HFF-Myc (cell line): ENCODE data around the gene IWS1.

ENCODE experiments used
- DNase-seq: peaks from one replicate; pipeline ENCODE4 v3.0.0-alpha.2; 2011; ENCODE audit warnings: low read depth; ENCODE audit errors: extremely low read depth
- H3K4me3 ChIP-seq: replicated peaks from 2 replicates; pipeline ENCODE4 v1.5.1; 2011; ENCODE audit warnings: low read depth, mild to moderate bottlenecking, control low read depth, low read length
- CTCF ChIP-seq: IDR thresholded peaks from 2 replicates; pipeline ENCODE4 v1.5.1; 2012; ENCODE audit warnings: mild to moderate bottlenecking, low read depth, low read length, control low read depth; ENCODE audit errors: missing control alignments

IWS1 gene

DNA sequence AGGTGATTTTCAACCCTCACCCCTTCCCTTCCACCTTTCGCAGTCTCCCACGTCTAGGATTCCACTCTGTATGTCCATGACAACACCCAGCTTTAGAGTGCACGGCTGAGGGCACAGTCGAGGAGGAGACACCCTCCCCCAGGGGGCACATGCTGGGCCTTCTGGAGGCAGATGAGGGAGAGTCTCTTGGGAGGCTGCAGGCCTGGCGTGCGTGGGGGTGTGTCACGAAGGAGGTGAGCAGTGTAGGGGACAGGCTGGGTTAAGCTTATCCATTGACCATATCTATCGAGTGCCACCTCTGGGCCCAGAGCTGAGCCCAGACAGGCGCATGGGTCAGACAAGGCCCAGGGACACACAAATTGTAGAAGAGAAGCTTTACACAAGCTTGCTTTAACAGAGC is 89.2 kb downstream of the IWS1 start:
- TF ChIP-seq CTCF = no peak
- no peak overlapping the region for H3K4me3 ChIP-seq
- DNase-seq = no peak

- H3K4me3 ChIP-seq = no peak overlapping the region
- no peak for DNase-seq
- no peak for TF ChIP-seq CTCF
Measured at GRCh38 chr2:127434515-127434914, 91.8 kb downstream of the IWS1 start.

DNA sequence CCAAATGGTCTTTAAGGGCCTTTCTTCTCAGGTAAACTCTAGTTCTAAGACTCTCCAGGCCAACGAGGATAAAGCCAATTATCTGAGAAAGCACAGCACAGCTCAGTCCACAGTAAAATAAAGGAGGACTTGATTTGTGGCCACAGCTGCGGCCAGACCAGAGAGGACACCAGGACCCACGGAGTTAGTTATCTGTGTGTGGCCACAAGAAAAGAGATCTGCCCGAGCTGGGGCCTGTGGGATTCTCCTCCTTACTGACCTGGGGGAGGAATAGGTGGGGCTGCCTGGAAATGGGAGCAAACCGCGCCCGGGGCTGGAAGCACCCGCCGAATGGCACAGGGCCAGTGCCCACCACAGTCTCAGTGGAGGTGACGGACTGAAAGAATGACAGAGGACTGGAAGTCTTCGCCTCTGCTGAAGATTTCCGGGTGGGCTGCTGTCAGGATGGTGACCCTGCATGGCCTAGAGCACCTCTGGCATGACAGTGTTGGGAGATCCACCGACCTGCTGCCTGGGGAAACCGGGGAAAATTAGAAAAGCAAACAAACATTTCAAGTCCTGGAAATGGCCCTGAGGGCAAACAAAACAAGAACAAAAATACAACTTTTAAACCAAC is 94.8 kb downstream of the IWS1 start:
- DNase-seq = no peak
- no peak overlapping the region for H3K4me3 ChIP-seq
- no peak for TF ChIP-seq CTCF
